HTERT RPE-1 (cell line): ENCODE data around the gene DAB2IP.

Source experiments
- in situ Hi-C: fragments of 300-500 bp; cut with MboI; formaldehyde crosslinking; loops from 4 replicates; pipeline ENCODE4 v1.14.3; 2020; ENCODE audit warnings: low sequenced_read_pairs

The DAB2IP gene

GRCh38 chr9:121771418-121771817, 120.0 kb downstream of the DAB2IP start:
- in situ Hi-C loops = no loop called here

- in situ Hi-C loops = no loop called here
Measured at GRCh38 chr9:121771851-121772599, 120.6 kb downstream of the DAB2IP start.

GRCh38 chr9:121772600-121773285, 121.3 kb downstream of the DAB2IP start:
- in situ Hi-C loops = no loop called here

GRCh38 chr9:121773286-121773953, 122.0 kb downstream of the DAB2IP start:
- in situ Hi-C loops = no loop called here

- in situ Hi-C loops = no loop called here
Measured at GRCh38 chr9:121773954-121774714, 122.7 kb downstream of the DAB2IP start.

- in situ Hi-C loops = no loop called here
Measured at GRCh38 chr9:121774715-121775613, 123.5 kb downstream of the DAB2IP start.

- in situ Hi-C loops = no loop called here
Measured at GRCh38 chr9:121776001-121776738, 124.7 kb downstream of the DAB2IP start.

GRCh38 chr9:121776739-121777637, 125.6 kb downstream of the DAB2IP start:
- in situ Hi-C loops = no loop called here

- in situ Hi-C loops = no loop called here
Measured at GRCh38 chr9:121778252-121779225, 127.1 kb downstream of the DAB2IP start.

GRCh38 chr9:121779381-121780117, 128.1 kb downstream of the DAB2IP start:
- in situ Hi-C loops = no loop called here

GRCh38 chr9:121780177-121781040, 129.0 kb downstream of the DAB2IP start:
- in situ Hi-C loops = no loop called here

GRCh38 chr9:121781145-121781548, 129.7 kb downstream of the DAB2IP start:
- in situ Hi-C loops = no loop called here

GRCh38 chr9:121781701-121782464, 130.4 kb downstream of the DAB2IP start:
- in situ Hi-C loops = no loop called here

- in situ Hi-C loops = no loop called here
Measured at GRCh38 chr9:121782514-121783110, 131.2 kb downstream of the DAB2IP start.
